HCT116 (cell line): ENCODE data around the gene ZBTB20. TPM values are rescaled to one million over a fixed set of nuclear protein-coding genes. Genes with fewer than 3 reads are reported as not detected.

ENCODE experiments used
- ATAC-seq: fragments of 200-7000 bp; cut with Tn5 transposase; 2 replicates; pipeline ENCODE4 v1.9.1; 2020; ENCODE audit warnings: mild to moderate bottlenecking, moderate library complexity
- BruUV-seq: library from RNA; stranded (reverse); fragments of 400-500 nt; replicated peaks from 2 replicates; lab custom pipeline; 2021; lab: Mats Ljungman, UMichigan
- CTCF ChIA-PET: fragments of 300-600 bp; sonication (Branson Sonifier 250); formaldehyde crosslinking; loops from one replicate; lab custom pipeline; 2021; ENCODE audit warnings: antibody characterized with exemption; lab: Charles Lee
- POLR2A ChIA-PET: fragments of 300-600, 350-600 bp; sonication (Branson Sonifier 250); formaldehyde crosslinking; loops from one replicate; lab custom pipeline; 2021; ENCODE audit warnings: antibody characterized with exemption; lab: Charles Lee
- RAD21 ChIA-PET, 2 experiments: fragments of 300-600 bp; sonication (Branson Sonifier 250); formaldehyde crosslinking; loops; one replicate each; lab custom pipeline; 2023; ENCODE audit warnings: low total read pairs in 2 of 2; ENCODE audit not compliant: uncharacterized antibody in 2 of 2, unreplicated experiment in 2 of 2, low non-redundant PET in 1 of 2; lab: Charles Lee
- DNase-seq: peaks from one replicate; pipeline ENCODE4 v3.0.0-alpha.2; 2010; ENCODE audit warnings: low read depth, low spot score
- H2AFZ ChIP-seq: fragments of 200-600 bp; shearing (Covaris generic), sonication (generic); 2 replicates; pipeline ENCODE4 v1.6.1; 2017; ENCODE audit warnings: low read depth, mixed run types, mixed read lengths, antibody characterized with exemption, low read length; ENCODE audit not compliant: poor library complexity, severe bottlenecking
- H3K27ac ChIP-seq: 2 replicates; pipeline ENCODE4 v1.5.1; 2012; ENCODE audit warnings: low read depth, low read length
- H3K27me3 ChIP-seq: fragments of 200-600 bp; sonication (generic); 2 replicates; pipeline ENCODE4 v1.6.1; 2016; ENCODE audit warnings: mixed run types, low read length, mixed read lengths; ENCODE audit not compliant: insufficient read depth
- H3K36me3 ChIP-seq, 2 experiments: fragments of 200-500 bp in 1 of 2; fragments of 200-600 bp in 1 of 2; sonication (Bioruptor generic) in 1 of 2; sonication (generic) in 1 of 2; 2 replicates each; pipeline versions ENCODE4 v1.5.1 to v1.6.1; 2014 to 2016; ENCODE audit warnings: low read length in 2 of 2, inconsistent platforms in 1 of 2, mixed read lengths in 1 of 2, mixed run types in 1 of 2; ENCODE audit not compliant: insufficient read depth in 2 of 2, control insufficient read depth in 1 of 2
- H3K4me1 ChIP-seq, 2 experiments: fragments of 200-600 bp in 1 of 2; sonication (generic) in 1 of 2; 2 replicates each; pipeline versions ENCODE4 v1.5.1 to v1.6.1; 2012 to 2017; ENCODE audit warnings: low read length in 2 of 2, inconsistent platforms in 1 of 2, mild to moderate bottlenecking in 1 of 2, mixed read lengths in 1 of 2, mixed run types in 1 of 2, moderate library complexity in 1 of 2; ENCODE audit not compliant: insufficient read depth in 2 of 2, control insufficient read depth in 1 of 2
- H3K4me2 ChIP-seq: fragments of 200-600 bp; sonication (generic); 2 replicates; pipeline ENCODE4 v1.6.1; 2017; ENCODE audit warnings: mixed run types, low read length, mixed read lengths
- H3K4me3 ChIP-seq, 2 experiments: fragments of 200-600 bp in 1 of 2; sonication (generic) in 1 of 2; replicated peaks in 1 of 2; 2 replicates each; pipeline ENCODE4 v1.5.1; 2011 to 2016; ENCODE audit warnings: low read length in 2 of 2, control low read depth in 1 of 2, low read depth in 1 of 2, mild to moderate bottlenecking in 1 of 2, mixed read lengths in 1 of 2, mixed run types in 1 of 2
- H3K79me2 ChIP-seq: fragments of 200-600 bp; sonication (generic); 2 replicates; pipeline ENCODE4 v1.6.1; 2017; ENCODE audit warnings: mild to moderate bottlenecking, mixed run types, low read length, moderate library complexity, mixed read lengths; ENCODE audit not compliant: insufficient read depth
- H3K9ac ChIP-seq: fragments of 200-600 bp; sonication (generic); 2 replicates; pipeline ENCODE4 v1.6.1; 2016; ENCODE audit warnings: low read length, mixed read lengths
- H3K9me2 ChIP-seq: fragments of 200-600 bp; sonication (generic), shearing (Covaris generic); 2 replicates; pipeline ENCODE4 v1.6.1; 2017; ENCODE audit warnings: mixed run types, mild to moderate bottlenecking, moderate library complexity; ENCODE audit not compliant: insufficient read depth
- H3K9me3 ChIP-seq, 2 experiments: fragments of 200-500 bp in 1 of 2; fragments of 200-600 bp in 1 of 2; sonication (Bioruptor generic) in 1 of 2; sonication (generic) in 1 of 2; 2 replicates each; pipeline ENCODE4 v1.6.1; 2014 to 2017; ENCODE audit warnings: low read length in 2 of 2, mixed read lengths in 2 of 2, inconsistent platforms in 1 of 2, low read depth in 1 of 2, mild to moderate bottlenecking in 1 of 2, mixed run types in 1 of 2, moderate library complexity in 1 of 2; ENCODE audit not compliant: control insufficient read depth in 1 of 2, insufficient read depth in 1 of 2
- H4K20me1 ChIP-seq: fragments of 200-600 bp; sonication (generic), shearing (Covaris generic); 2 replicates; pipeline ENCODE4 v1.6.1; 2017; ENCODE audit warnings: mixed run types, mild to moderate bottlenecking, moderate library complexity; ENCODE audit not compliant: insufficient read depth
- CTCF ChIP-seq, 3 experiments: fragments of 200-600 bp in 1 of 3; sonication (generic) in 1 of 3; IDR thresholded peaks in 2 of 3; conservative IDR thresholded peaks in 1 of 3; 2 replicates each; pipeline ENCODE4 v1.5.1; 2012 to 2017; ENCODE audit warnings: low read depth in 2 of 3, low read length in 2 of 3, antibody characterized with exemption in 1 of 3, borderline replicate concordance in 1 of 3, control low read depth in 1 of 3, mild to moderate bottlenecking in 1 of 3, mixed read lengths in 1 of 3, mixed run types in 1 of 3, moderate library complexity in 1 of 3; ENCODE audit not compliant: insufficient read depth in 1 of 3
- EZH2phosphoT487 ChIP-seq: fragments of 200-600 bp; IDR thresholded peaks from 2 replicates; pipeline ENCODE4 v1.6.1; 2018; ENCODE audit warnings: antibody characterized with exemption, borderline replicate concordance
- RAD21 ChIP-seq: IDR thresholded peaks from 2 replicates; pipeline ENCODE4 v1.6.1; 2012; ENCODE audit warnings: low read depth, mild to moderate bottlenecking
- TCF7L2 ChIP-seq: IDR thresholded peaks from 2 replicates; pipeline ENCODE4 v1.7.0; 2011; ENCODE audit warnings: borderline replicate concordance, inconsistent platforms; ENCODE audit not compliant: insufficient read depth, insufficient read length; ENCODE audit errors: extremely low read depth
- intact Hi-C: fragments of 100-400 bp; cut with micrococcal nuclease; formaldehyde crosslinking; loops from 2 replicates; pipeline ENCODE4 v1.10.0; 2022
- total RNA-seq: library from RNA; stranded (reverse); gene quantifications from one replicate; pipeline ENCODE4 v1.2.1, GENCODE V29; 2021; ENCODE audit not compliant: unreplicated experiment

ZBTB20 gene
- total RNA-seq, 1 experiment from 2014 or later = 42.1 TPM

DNA sequence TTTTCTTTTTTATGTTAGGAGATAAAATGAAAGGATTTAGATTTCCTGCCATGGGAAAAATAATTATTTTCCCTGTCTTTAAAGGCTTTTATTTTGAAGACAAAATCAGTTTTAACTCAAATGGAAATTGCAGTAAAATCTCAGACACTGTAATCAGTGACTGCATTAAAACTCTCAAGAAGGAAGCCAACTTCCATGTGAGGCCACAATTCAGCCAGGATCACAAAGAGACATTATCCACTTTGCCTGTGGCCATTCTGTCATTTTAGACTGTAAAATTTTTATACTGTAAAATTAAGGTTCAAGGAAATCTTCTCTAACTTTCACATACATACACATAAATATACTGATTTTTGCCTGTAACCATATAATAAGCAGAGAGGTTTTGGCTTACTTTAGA, 549.2 kb downstream of the ZBTB20 start:
- no peak for DNase-seq
- RAD21 ChIA-PET = no interaction called here
- no peak overlapping the region; the same call in 1 of the 2 replicates for H3K27ac ChIP-seq
- no peak overlapping the region for H3K9ac ChIP-seq
- peaks cover 100% of the 10 kb centered on the region for H3K79me2 ChIP-seq
- peaks cover 0 to 12% of the 10 kb centered on the region in 2 experiments; a peak in 2 of 4 replicates for H3K36me3 ChIP-seq
- no TSS peak for BruUV-seq
- H3K4me2 ChIP-seq = no peak overlapping the region
- H2AFZ ChIP-seq = no peak overlapping the region
- no peaks in the 10 kb centered on the region for H4K20me1 ChIP-seq
- H3K9me3 ChIP-seq = no peaks in the 10 kb centered on the region
- H3K9me2 ChIP-seq = no peaks in the 10 kb centered on the region
- POLR2A ChIA-PET = no interaction called here
- H3K4me1 ChIP-seq = peaks cover 20 to 38% of the 10 kb centered on the region in 2 experiments; a peak in 3 of 4 replicates
- ATAC-seq = no peak
- no peak overlapping the region for H3K4me3 ChIP-seq
- no peaks in the 10 kb centered on the region for H3K27me3 ChIP-seq
- TF ChIP-seq TCF7L2 = no peak
- TF ChIP-seq EZH2phosphoT487 = no peak
- intact Hi-C loops = no loop called here
- CTCF ChIA-PET = interaction anchor here (1.0 to 1.7 kb wide), 2 partner anchors 13 to 46 kb away, joined by 4 read pairs; no protein-coding TSS in a partner anchor

DNA sequence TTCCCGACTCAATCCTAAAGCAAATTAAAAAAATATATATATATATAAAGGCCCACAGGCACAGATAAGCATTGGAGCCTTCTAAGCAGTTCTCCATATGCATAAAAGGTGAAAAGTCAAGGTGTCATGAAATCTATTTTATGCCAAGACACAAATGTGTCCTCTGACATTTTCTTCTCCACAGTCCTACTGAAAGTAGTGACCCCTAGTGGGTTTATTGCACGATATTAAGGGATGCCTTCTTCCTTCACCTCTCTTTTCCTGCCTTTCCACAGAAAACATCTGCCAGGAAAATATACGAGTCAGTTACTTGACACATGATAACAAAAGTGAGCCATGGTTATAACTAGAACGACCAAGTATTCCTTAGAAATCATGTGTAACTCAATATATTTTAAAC, 550.1 kb downstream of the ZBTB20 start:
- peak; percentile 10 for DNase-seq
- ChIA-PET RAD21 (no interaction called here), POLR2A (interaction anchor here (1.6 kb wide), 1 partner anchor 8 kb away, joined by 3 read pairs; no protein-coding TSS in a partner anchor)

More for the DNA sequence above, 550.1 kb downstream of the ZBTB20 start:
- no peaks in the 10 kb centered on the region for H4K20me1 ChIP-seq
- no peak overlapping the region for H3K9ac ChIP-seq
- peaks cover 100% of the 10 kb centered on the region for H3K79me2 ChIP-seq
- no peaks in the 10 kb centered on the region for H3K27me3 ChIP-seq
- H2AFZ ChIP-seq = no peak overlapping the region
- BruUV-seq = no TSS peak
- H3K9me3 ChIP-seq = no peaks in the 10 kb centered on the region
- H3K4me1 ChIP-seq = peaks cover 20 to 36% of the 10 kb centered on the region in 2 experiments; a peak in 3 of 4 replicates
- intact Hi-C loops = no loop called here
- ATAC-seq = peak; percentile 70
- peak; percentile 20; the same call in 1 of the 2 replicates for TF ChIP-seq RAD21
- TF ChIP-seq EZH2phosphoT487 = no peak
- TF ChIP-seq CTCF (IDR thresholded peaks at IDR 0.05 in 2 of 3, conservative IDR thresholded peaks at IDR 0.05 in 1 of 3; ENCODE audit: borderline replicate concordance in 1 of 3, insufficient read depth in 1 of 3, low read depth in 2 of 3, low read length in 2 of 3) = peak in 2 of 3 experiments; percentile 42 to 48; a peak in 4 of 6 replicates
- no peak overlapping the region; the same call in 1 of the 2 replicates for H3K27ac ChIP-seq
- no peak overlapping the region for H3K4me2 ChIP-seq
- no peak overlapping the region for H3K4me3 ChIP-seq
- CTCF ChIA-PET = interaction anchor here (1.0 to 1.7 kb wide), 2 partner anchors 12 to 45 kb away, joined by 4 read pairs; no protein-coding TSS in a partner anchor
- H3K9me2 ChIP-seq = no peaks in the 10 kb centered on the region
- peaks cover 0 to 12% of the 10 kb centered on the region in 2 experiments; a peak in 2 of 4 replicates for H3K36me3 ChIP-seq
